BE2C (cell line): ENCODE measurements around the gene ACBD6.

Source experiments
- DNase-seq: peaks from one replicate; pipeline ENCODE4 v3.0.0-alpha.2; 2020
- H3K27me3 ChIP-seq: fragments of 250-450 bp; sonication (Bioruptor Pico); 2 replicates; pipeline ENCODE4 v1.5.1; 2020; ENCODE audit warnings: mild to moderate bottlenecking
- H3K36me3 ChIP-seq: fragments of 250-450 bp; sonication (Bioruptor Pico); 2 replicates; pipeline ENCODE4 v1.5.1; 2020; ENCODE audit warnings: mild to moderate bottlenecking
- H3K4me1 ChIP-seq: fragments of 250-450 bp; sonication (Bioruptor Pico); 2 replicates; pipeline ENCODE4 v1.5.1; 2020
- H3K4me3 ChIP-seq: 2 replicates; pipeline ENCODE4 v1.5.1; 2011; ENCODE audit warnings: low read depth, low read length
- H3K9me3 ChIP-seq: fragments of 250-450 bp; sonication (Bioruptor Pico); 2 replicates; pipeline ENCODE4 v1.5.1; 2020
- TF ChIP-seq, protein P1 (sequence below): IDR thresholded peaks from 2 replicates; pipeline ENCODE4 v1.5.1; 2012; ENCODE audit warnings: mild to moderate bottlenecking, low read depth, low read length

The ACBD6 gene

DNA sequence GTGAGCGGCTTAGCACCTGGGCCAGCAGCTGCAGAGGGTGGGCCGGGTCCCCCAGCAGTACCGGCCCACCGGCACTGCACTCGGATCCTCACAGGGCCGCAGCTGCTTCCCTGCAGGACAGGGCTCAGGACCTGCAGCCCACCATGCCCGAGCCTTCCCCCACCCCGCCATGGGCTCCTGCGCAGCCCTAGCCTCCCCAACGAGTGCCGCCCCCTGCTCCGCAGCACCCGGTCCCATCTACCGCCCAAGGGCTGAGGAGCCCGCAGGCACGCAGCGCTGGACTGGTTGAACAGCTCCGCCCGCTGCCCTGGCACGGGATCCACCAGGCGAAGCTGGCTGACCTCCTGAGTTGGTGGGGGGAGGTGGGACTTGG is 6.3 kb upstream of the ACBD6 start:
- no peak for DNase-seq
- H3K27me3 ChIP-seq = no peaks in the 10 kb centered on the region
- no peak overlapping the region for H3K4me3 ChIP-seq
- no peaks in the 10 kb centered on the region for H3K36me3 ChIP-seq
- H3K4me1 ChIP-seq = no peaks in the 10 kb centered on the region
- TF ChIP-seq, protein P1, sequence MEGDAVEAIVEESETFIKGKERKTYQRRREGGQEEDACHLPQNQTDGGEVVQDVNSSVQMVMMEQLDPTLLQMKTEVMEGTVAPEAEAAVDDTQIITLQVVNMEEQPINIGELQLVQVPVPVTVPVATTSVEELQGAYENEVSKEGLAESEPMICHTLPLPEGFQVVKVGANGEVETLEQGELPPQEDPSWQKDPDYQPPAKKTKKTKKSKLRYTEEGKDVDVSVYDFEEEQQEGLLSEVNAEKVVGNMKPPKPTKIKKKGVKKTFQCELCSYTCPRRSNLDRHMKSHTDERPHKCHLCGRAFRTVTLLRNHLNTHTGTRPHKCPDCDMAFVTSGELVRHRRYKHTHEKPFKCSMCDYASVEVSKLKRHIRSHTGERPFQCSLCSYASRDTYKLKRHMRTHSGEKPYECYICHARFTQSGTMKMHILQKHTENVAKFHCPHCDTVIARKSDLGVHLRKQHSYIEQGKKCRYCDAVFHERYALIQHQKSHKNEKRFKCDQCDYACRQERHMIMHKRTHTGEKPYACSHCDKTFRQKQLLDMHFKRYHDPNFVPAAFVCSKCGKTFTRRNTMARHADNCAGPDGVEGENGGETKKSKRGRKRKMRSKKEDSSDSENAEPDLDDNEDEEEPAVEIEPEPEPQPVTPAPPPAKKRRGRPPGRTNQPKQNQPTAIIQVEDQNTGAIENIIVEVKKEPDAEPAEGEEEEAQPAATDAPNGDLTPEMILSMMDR = no peak
- H3K9me3 ChIP-seq = peaks cover 2% of the 10 kb centered on the region; the same call in 1 of the 2 replicates

DNA sequence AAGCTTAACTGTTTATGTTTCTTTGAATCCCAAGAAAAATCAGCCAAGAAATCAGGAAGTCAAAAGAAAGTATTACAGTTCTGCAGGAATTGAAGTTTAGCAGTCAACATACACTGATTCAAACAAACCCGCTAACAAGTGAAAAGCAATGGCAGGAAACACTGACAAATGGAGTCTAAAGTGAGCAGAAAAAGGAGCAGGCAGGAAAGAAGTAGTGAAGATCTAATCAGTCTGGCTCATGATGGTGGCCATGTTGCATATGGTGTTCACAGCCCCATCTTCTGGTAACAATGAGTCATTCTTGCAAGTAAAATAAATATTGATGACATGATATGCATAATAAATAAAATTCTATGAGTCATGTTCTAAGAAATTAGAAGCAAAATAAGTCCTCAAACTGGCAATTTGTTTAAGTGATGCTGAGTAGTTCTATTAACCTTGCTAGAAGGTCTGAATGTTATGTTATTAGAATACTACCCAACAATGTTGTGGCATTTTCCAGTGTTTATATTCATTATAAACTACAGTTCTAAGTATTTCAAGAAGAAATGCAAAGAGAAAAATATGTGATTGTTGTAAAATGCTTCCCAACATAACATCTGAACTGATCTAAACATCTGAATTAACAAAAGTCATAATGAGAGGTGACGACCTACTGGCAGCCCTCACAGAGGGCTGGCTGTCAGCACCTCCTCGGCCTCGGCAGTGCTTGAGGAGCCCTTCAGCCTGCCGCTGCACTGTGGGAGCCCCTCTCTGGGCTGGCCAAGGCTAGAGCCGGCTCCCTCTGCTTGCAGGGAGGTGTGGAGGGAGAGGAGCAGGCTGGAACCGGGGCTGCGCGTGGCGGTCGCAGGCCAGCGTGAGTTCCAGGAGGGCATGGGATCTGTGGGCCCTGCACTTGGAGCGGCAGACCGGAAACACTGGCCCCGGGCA is 5.7 kb upstream of the ACBD6 start:
- H3K4me1 ChIP-seq = no peaks in the 10 kb centered on the region
- H3K27me3 ChIP-seq = no peaks in the 10 kb centered on the region
- TF ChIP-seq, protein P1 = peak; percentile 37
- peaks cover 2% of the 10 kb centered on the region; the same call in 1 of the 2 replicates for H3K9me3 ChIP-seq
- H3K4me3 ChIP-seq = no peak overlapping the region
- DNase-seq = no peak
- no peaks in the 10 kb centered on the region for H3K36me3 ChIP-seq

DNA sequence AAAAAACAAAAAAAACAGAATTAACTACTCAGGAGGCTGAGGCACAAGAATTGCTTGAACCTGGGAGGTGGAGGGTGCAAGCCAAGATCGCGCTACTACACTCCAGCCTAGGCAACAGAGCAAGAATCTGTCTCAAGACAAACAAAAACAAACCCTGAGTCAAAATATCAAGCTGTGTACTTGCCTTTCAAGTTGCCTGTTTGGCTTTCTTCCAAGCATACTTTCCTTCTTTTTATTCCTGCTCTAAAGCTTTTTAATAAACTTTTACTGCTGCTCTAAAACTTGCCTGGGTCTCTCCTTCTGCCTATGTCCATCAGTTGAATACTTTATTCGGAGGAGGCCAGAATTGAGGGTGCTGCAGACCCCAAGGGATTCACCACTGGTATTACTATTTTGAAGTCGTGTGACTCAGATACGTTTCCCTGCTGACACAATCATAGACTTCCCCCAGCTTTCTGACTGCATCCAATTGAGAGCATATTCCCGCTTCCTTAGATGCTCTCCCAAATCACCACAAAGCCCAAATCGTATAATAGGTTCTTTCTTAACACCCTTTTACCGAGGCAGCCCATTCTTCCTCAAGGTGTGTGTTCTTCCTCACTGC is 3.5 kb upstream of the ACBD6 start:
- TF ChIP-seq, protein P1 = no peak
- H3K9me3 ChIP-seq = peaks cover 2% of the 10 kb centered on the region; the same call in 1 of the 2 replicates
- no peak for DNase-seq
- no peaks in the 10 kb centered on the region for H3K4me1 ChIP-seq
- no peaks in the 10 kb centered on the region for H3K27me3 ChIP-seq
- H3K4me3 ChIP-seq = no peak overlapping the region
- H3K36me3 ChIP-seq = no peaks in the 10 kb centered on the region

DNA sequence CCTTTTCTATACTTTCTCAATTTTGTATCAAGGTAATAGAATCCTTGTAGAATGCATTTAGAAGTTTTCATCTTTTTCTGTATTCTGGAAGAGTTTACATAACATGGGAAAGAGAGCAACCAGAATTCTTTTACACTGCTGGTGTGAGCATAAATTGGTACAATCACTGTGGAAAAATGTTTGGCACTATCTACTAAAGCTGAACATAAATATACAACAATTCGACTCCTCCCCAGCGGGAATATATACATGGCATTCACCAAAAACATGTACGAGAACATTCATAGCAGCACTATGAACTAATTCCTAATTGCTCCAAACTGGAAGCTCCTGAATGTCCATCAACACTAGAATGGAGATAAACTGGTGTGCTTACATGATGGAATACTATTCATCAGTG is 1.8 kb upstream of the ACBD6 start:
- no peak for DNase-seq
- no peaks in the 10 kb centered on the region for H3K4me1 ChIP-seq
- H3K27me3 ChIP-seq = no peaks in the 10 kb centered on the region
- no peaks in the 10 kb centered on the region for H3K9me3 ChIP-seq
- TF ChIP-seq, protein P1 = no peak
- no peak overlapping the region for H3K4me3 ChIP-seq
- H3K36me3 ChIP-seq = no peaks in the 10 kb centered on the region

DNA sequence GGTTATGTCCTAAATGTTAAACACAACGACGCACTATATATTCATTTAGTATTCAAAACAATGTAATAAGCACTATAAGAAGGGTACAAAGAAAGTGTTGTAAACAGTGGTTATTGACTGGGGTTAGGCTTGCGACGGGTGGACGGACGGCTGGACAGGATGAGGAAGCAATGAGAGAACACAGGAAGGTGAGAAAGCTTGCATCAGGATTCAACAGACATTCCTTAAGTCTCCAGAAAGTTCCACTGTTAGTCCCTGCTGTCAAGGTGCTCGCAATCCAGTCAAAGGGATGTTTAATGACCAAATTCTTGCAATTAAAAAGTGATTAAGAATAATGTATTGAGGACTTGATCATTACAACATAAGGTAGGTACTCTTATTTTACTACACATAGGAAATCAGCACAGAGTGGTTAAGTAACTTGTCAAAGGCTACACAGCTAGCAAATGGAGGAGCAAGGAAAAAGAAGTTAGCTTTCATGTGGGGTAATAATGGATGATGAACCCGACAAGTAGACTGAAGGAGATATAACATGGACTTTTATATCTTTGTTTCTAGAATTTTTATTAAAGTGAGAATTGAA is 994 bp upstream of the ACBD6 start:
- DNase-seq = no peak
- Histone ChIP-seq H3K9me3 (no peaks in the 10 kb centered on the region), H3K4me1 (no peaks in the 10 kb centered on the region), H3K4me3 (peak overlapping the region; percentile 97), H3K27me3 (no peaks in the 10 kb centered on the region), H3K36me3 (no peaks in the 10 kb centered on the region)
- TF ChIP-seq, protein P1 = no peak
